Stomach (tissue), 4 donors: Measurements from ENCODE around the gene DCLK1.

Source experiments
- CTCF ChIP-seq, 7 experiments: fragments of 450-650 bp in 4 of 7; fragments of 200-600 bp in 3 of 7; sonication (generic) in 3 of 7; IDR thresholded peaks; one replicate each; pipeline ENCODE4 v1.5.1; 2016 to 2019; ENCODE audit warnings: antibody characterized with exemption in 7 of 7, control low read depth in 2 of 7, mild to moderate bottlenecking in 1 of 7
- POLR2A ChIP-seq, 4 donors: fragments of 450-650 bp; IDR thresholded peaks; one replicate each; pipeline ENCODE4 v1.6.1; 2016; ENCODE audit warnings: antibody characterized with exemption in 4 of 4, control low read depth in 2 of 4, mild to moderate bottlenecking in 1 of 4, moderate library complexity in 1 of 4
- POLR2AphosphoS5 ChIP-seq, 3 donors: sonication (generic); formaldehyde crosslinking; IDR thresholded peaks; one replicate each; pipeline ENCODE4 v1.6.1; 2016; ENCODE audit warnings: antibody characterized with exemption in 3 of 3

- TF ChIP-seq POLR2AphosphoS5 (IDR thresholded peaks at IDR 0.05): no peak
- TF ChIP-seq CTCF (IDR thresholded peaks at IDR 0.05): no peak
- no peak for TF ChIP-seq POLR2A (IDR thresholded peaks at IDR 0.05)
Observed at GRCh38 chr13:35957241-35957731, 173.9 kb downstream of the DCLK1 start.
